K562 (cell line): ENCODE measurements around the gene SCAF11. TPM values are rescaled to one million over a fixed set of nuclear protein-coding genes. Genes with fewer than 3 reads are reported as not detected.

Experiments used
- ATAC-seq: fragments of 200-7000 bp; cut with Tn5 transposase; 3 replicates; pipeline ENCODE4 v1.9.1; 2020; ENCODE audit warnings: moderate library complexity
- BruUV-seq: library from RNA; stranded (reverse); fragments of 400-500 nt; replicated peaks from 2 replicates; lab custom pipeline; 2021; lab: Mats Ljungman, UMichigan
- CTCF ChIA-PET: fragments of 300-600 bp; formaldehyde crosslinking; extraction: SDS; loops from one replicate; lab custom pipeline; 2021; ENCODE audit warnings: low intra/inter-chr PET ratio; lab: Yijun Ruan, JAX
- POLR2A ChIA-PET: fragments of 300-600, 350-650 bp; sonication (Branson Sonifier 250); formaldehyde crosslinking; extraction: SDS; loops from one replicate; lab custom pipeline; 2021; ENCODE audit warnings: antibody characterized with exemption, inconsistent platforms; lab: Yijun Ruan, JAX
- DNase-seq, 4 experiments: peaks; one replicate each; pipeline versions ENCODE4 v3.0.0 to v3.0.0-alpha.2; 2011 to 2018; ENCODE audit warnings: low spot score in 3 of 4, mixed read lengths in 3 of 4; ENCODE audit errors: extremely low read depth in 1 of 4
- FAIRE-seq: peaks from 2 replicates; lab custom pipeline; 2011; peaks lifted over from hg19 to GRCh38; lab: Jason Lieb, UNC
- H2AFZ ChIP-seq: 2 replicates; pipeline ENCODE4 v1.6.0; 2011; ENCODE audit warnings: low read depth, low read length, control low read depth, inconsistent platforms
- H3K27ac ChIP-seq: fragments of 200-600 bp; 3 replicates; pipeline ENCODE4 v1.8.0; 2011; ENCODE audit warnings: low read depth, mild to moderate bottlenecking, control low read depth, inconsistent platforms, low read length, moderate library complexity, mixed read lengths; ENCODE audit errors: extremely low read depth
- H3K27me3 ChIP-seq, 2 experiments: fragments of 300-600 bp in 1 of 2; 2 replicates in 1 of 2; 3 replicates in 1 of 2; pipeline versions ENCODE4 v1.6.0 to v1.8.0; 2011; ENCODE audit warnings: inconsistent platforms in 2 of 2, low read length in 2 of 2, mild to moderate bottlenecking in 1 of 2, mixed read lengths in 1 of 2, moderate library complexity in 1 of 2; ENCODE audit not compliant: control insufficient read depth in 2 of 2, insufficient read depth in 2 of 2
- H3K36me3 ChIP-seq: fragments of 300-600 bp; 3 replicates; pipeline ENCODE4 v1.8.0; 2011; ENCODE audit warnings: mild to moderate bottlenecking, low read length, inconsistent platforms; ENCODE audit not compliant: control insufficient read depth, insufficient read depth
- H3K4me1 ChIP-seq, 2 experiments: fragments of 200-600 bp in 1 of 2; replicated peaks in 1 of 2; 2 replicates in 1 of 2; 3 replicates in 1 of 2; pipeline versions ENCODE4 v1.5.1 to v1.8.0; 2011; ENCODE audit warnings: inconsistent platforms in 2 of 2, low read length in 2 of 2, mild to moderate bottlenecking in 1 of 2, mixed read lengths in 1 of 2, moderate library complexity in 1 of 2; ENCODE audit not compliant: control insufficient read depth in 2 of 2, insufficient read depth in 2 of 2
- H3K4me2 ChIP-seq: 2 replicates; pipeline ENCODE4 v1.6.1; 2011; ENCODE audit warnings: low read length, control low read depth, inconsistent platforms, mixed read lengths; ENCODE audit not compliant: insufficient read depth
- H3K4me3 ChIP-seq: fragments of 200-600 bp; sonication (generic), shearing (Covaris generic); 2 replicates; pipeline ENCODE4 v1.5.1; 2016; ENCODE audit warnings: control low read depth, inconsistent platforms
- H3K79me2 ChIP-seq: fragments of 200-600 bp; 3 replicates; pipeline ENCODE4 v1.8.0; 2011; ENCODE audit warnings: low read length, inconsistent platforms; ENCODE audit not compliant: control insufficient read depth, insufficient read depth
- H3K9ac ChIP-seq, 2 experiments: 2 replicates each; pipeline versions ENCODE4 v1.6.0 to v1.6.1; 2011; ENCODE audit warnings: low read depth in 2 of 2, low read length in 2 of 2, control low read depth in 1 of 2, inconsistent platforms in 1 of 2, mild to moderate bottlenecking in 1 of 2, mixed read lengths in 1 of 2; ENCODE audit not compliant: insufficient read depth in 1 of 2
- H3K9me1 ChIP-seq: one replicate; pipeline ENCODE4 v1.6.0; 2011; ENCODE audit warnings: inconsistent platforms, mild to moderate bottlenecking, low read length, moderate library complexity; ENCODE audit not compliant: control insufficient read depth, insufficient read depth
- H3K9me3 ChIP-seq: replicated peaks from 2 replicates; pipeline ENCODE4 v1.5.1; 2011; ENCODE audit warnings: low read depth, low read length, inconsistent platforms; ENCODE audit not compliant: control insufficient read depth, insufficient read depth
- H4K20me1 ChIP-seq: replicated peaks from 2 replicates; pipeline ENCODE4 v1.6.1; 2011; ENCODE audit warnings: low read length, inconsistent platforms, mixed read lengths; ENCODE audit not compliant: control insufficient read depth, insufficient read depth
- CREB5 ChIP-seq: fragments of 250-450 bp; sonication (Bioruptor Pico); IDR thresholded peaks from 2 replicates; pipeline ENCODE4 v1.5.0; 2020; ENCODE audit warnings: mild to moderate bottlenecking
- ELK1 ChIP-seq: sonication (generic); formaldehyde crosslinking; IDR thresholded peaks from 2 replicates; pipeline ENCODE4 v1.8.1; 2022; ENCODE audit warnings: missing genetic modification reagents
- RBM14 ChIP-seq: fragments of 200-400 bp; formaldehyde crosslinking; IDR thresholded peaks from 2 replicates; pipeline ENCODE4 v1.6.1; 2018; ENCODE audit warnings: low read depth, mild to moderate bottlenecking, low read length, moderate library complexity, borderline replicate concordance; ENCODE audit not compliant: insufficient read depth
- RBM15 ChIP-seq: fragments of 200-400 bp; formaldehyde crosslinking; IDR thresholded peaks from 2 replicates; pipeline ENCODE4 v1.6.1; 2018; ENCODE audit warnings: mild to moderate bottlenecking, low read length, moderate library complexity; ENCODE audit not compliant: insufficient read depth
- SAP30 ChIP-seq: fragments of 200-600 bp; sonication (generic); IDR thresholded peaks from 2 replicates; pipeline ENCODE4 v1.6.1; 2012; ENCODE audit warnings: borderline replicate concordance, low read depth, mild to moderate bottlenecking, moderate library complexity, low read length, control low read depth, inconsistent platforms; ENCODE audit not compliant: insufficient read depth, poor library complexity, severe bottlenecking
- SRSF9 ChIP-seq: fragments of 200-400 bp; formaldehyde crosslinking; IDR thresholded peaks from 2 replicates; pipeline ENCODE4 v1.6.1; 2017; ENCODE audit warnings: low read depth, low read length, borderline replicate concordance
- ZNF592 ChIP-seq: fragments of 450-650 bp; IDR thresholded peaks from 2 replicates; pipeline ENCODE4 v1.6.1; 2017; ENCODE audit warnings: antibody characterized with exemption, mild to moderate bottlenecking
- ZSCAN29 ChIP-seq: fragments of 450-650 bp; IDR thresholded peaks from 2 replicates; pipeline ENCODE4 v1.6.1; 2017
- WGBS: fragments of 100-300 bp; shearing (Covaris generic); methylation state at CpG from one replicate; pipeline ENCODE4 v1.1.6; 2016; ENCODE audit warnings: low coverage, mixed read lengths; ENCODE audit not compliant: insufficient coverage; ENCODE audit errors: missing lambda C conversion rate; 5-methylcytosine and 5-hydroxymethylcytosine counted together
- in situ Hi-C: fragments of 300-500 bp; cut with MboI; formaldehyde crosslinking; loops from 4 replicates; pipeline ENCODE4 v1.15.0; 2018; ENCODE audit warnings: inconsistent platforms, mixed read lengths
- intact Hi-C: fragments of 100-400 bp; cut with micrococcal nuclease; formaldehyde crosslinking; loops from 2 replicates; pipeline ENCODE4 v1.14.2; 2022
- polyA plus RNA-seq, 8 experiments: library from polyadenylated mRNA; depleted of rRNA in 4 of 8; stranded (reverse) in 5 of 8; unstranded in 3 of 8; fragments of >200 nt; fragmentation: Nextera tagmentation in 2 of 8; fragmentation: Illumina TruSeq in 1 of 8; extraction: Ambion mirVana in 2 of 8; extraction: Trizol in 1 of 8; gene quantifications; 2 replicates each; pipeline versions ENCODE4 v1.2.1 to v1.2.3, GENCODE V29; 2011 to 2014; ENCODE audit warnings: inconsistent platforms in 1 of 8, missing spikeins in 1 of 8
- total RNA-seq, 7 experiments: library from RNA; depleted of rRNA in 6 of 7; stranded (reverse); fragments of >200 nt in 6 of 7; fragmentation: Illumina TruSeq in 2 of 7; extraction: Trizol in 2 of 7; gene quantifications; 2 replicates each; pipeline versions ENCODE4 v1.2.1 to v1.2.3, GENCODE V29; 2011 to 2021; ENCODE audit warnings: low replicate concordance in 1 of 7

SCAF11 gene
- total and polyA plus RNA-seq, 9 of the 15 experiments (the other 6 are each of a cell fraction or from before 2014, with no cell fraction given), result 30.4 to 119 (median 80.0) TPM

- TF ChIP-seq CREB5 (CRISPR knock-in tag) (no peak), RBM15 (no peak)
Measured at GRCh38 chr12:45981075-45981837, 9.1 kb downstream of the SCAF11 start (continued).

- Histone ChIP-seq H3K27ac (no peak overlapping the region), H3K9ac (no peak overlapping the region), H3K79me2 (peaks cover 100% of the 10 kb centered on the region), H2AFZ (no peak overlapping the region), H3K9me1 (no peaks in the 10 kb centered on the region), H4K20me1 (peaks cover 11% of the 10 kb centered on the region; the same call in 1 of the 2 replicates), H3K4me1 (peaks cover 5 to 10% of the 10 kb centered on the region in 2 experiments; a peak in 3 of 5 replicates), H3K4me2 (no peak overlapping the region), H3K36me3 (peaks cover 22% of the 10 kb centered on the region), H3K9me3 (no peaks in the 10 kb centered on the region), H3K4me3 (no peak overlapping the region), H3K27me3 (no peaks in the 10 kb centered on the region)
- 47% methylated on average over 1 of the region's 1 CpG for WGBS
- intact Hi-C loops (no loop called here), in situ Hi-C loops (no loop called here)
- CTCF ChIA-PET, result no interaction called here
- no peak for ATAC-seq
- BruUV-seq, result no TSS peak
- no peak for FAIRE-seq
- POLR2A ChIA-PET, result interaction anchor here (1.2 kb wide), 1 partner anchor 10 kb away, joined by 4 read pairs; the partner anchor contains the start of gene SCAF11
- no peak for DNase-seq
- no peak for TF ChIP-seq SRSF9
- TF ChIP-seq ZNF592, result no peak
- no peak for TF ChIP-seq SAP30
- no peak for TF ChIP-seq ZSCAN29
- no peak for TF ChIP-seq ELK1
- TF ChIP-seq RBM14, result no peak
Measured at GRCh38 chr12:45980540-45980939, 9.8 kb downstream of the SCAF11 start.
